T-helper 17 cell (primary cell): ENCODE measurements around the gene URB2. TPM values are rescaled to one million over a fixed set of nuclear protein-coding genes. Genes with fewer than 3 reads are reported as not detected.

Experiments
- ATAC-seq: fragments of 150-1000 bp; cut with Tn5 transposase; 2 replicates; pipeline ENCODE4 v1.10.0; 2021; ENCODE audit warnings: mild to moderate bottlenecking, moderate library complexity
- DNase-seq, 3 donors: peaks; one replicate each; pipeline versions ENCODE4 v3.0.0 to v3.0.0-alpha.2; 2020 to 2021
- H3K9me3 ChIP-seq: one replicate; pipeline ENCODE4 v1.7.0; 2013; ENCODE audit warnings: low read length, mild to moderate bottlenecking; ENCODE audit not compliant: control insufficient read depth, poor library complexity, severe bottlenecking
- H3K27ac Mint-ChIP-seq: one replicate; pipeline ENCODE4 v1.8.0; 2022; ENCODE audit warnings: mild to moderate bottlenecking, moderate library complexity, mixed read lengths
- H3K27me3 Mint-ChIP-seq: one replicate; pipeline ENCODE4 v1.8.0; 2022; ENCODE audit warnings: mixed read lengths
- H3K36me3 Mint-ChIP-seq: one replicate; pipeline ENCODE4 v1.8.0; 2022; ENCODE audit warnings: low read depth, mixed read lengths
- H3K4me1 Mint-ChIP-seq: one replicate; pipeline ENCODE4 v1.8.0; 2022; ENCODE audit warnings: mild to moderate bottlenecking, mixed read lengths
- H3K4me3 Mint-ChIP-seq: one replicate; pipeline ENCODE4 v1.8.0; 2022; ENCODE audit warnings: mild to moderate bottlenecking, moderate library complexity, mixed read lengths
- total RNA-seq, 4 donors: library from RNA in 2 of 4; stranded (reverse) in 2 of 4; gene quantifications; one replicate each; pipeline ENCODE4 v1.2.3 and lab custom pipeline; 2022 to 2026

The URB2 gene
- total RNA-seq, 2 donors from 2014 or later: 8.2 to 10.7 TPM

- peaks cover 7% of the 10 kb centered on the region for H3K36me3 Mint-ChIP-seq
- DNase-seq (peak; percentile 58 to 75 (median 68)), ATAC-seq (peak; percentile 89)
- peaks cover 7% of the 10 kb centered on the region for H3K4me1 Mint-ChIP-seq
- no peak overlapping the region for H3K4me3 Mint-ChIP-seq
- H3K27ac Mint-ChIP-seq: no peak overlapping the region
- H3K27me3 Mint-ChIP-seq: no peaks in the 10 kb centered on the region
- H3K9me3 ChIP-seq: no peaks in the 10 kb centered on the region
Measured at GRCh38 chr1:229664133-229664689, 38.2 kb downstream of the URB2 start.

DNA sequence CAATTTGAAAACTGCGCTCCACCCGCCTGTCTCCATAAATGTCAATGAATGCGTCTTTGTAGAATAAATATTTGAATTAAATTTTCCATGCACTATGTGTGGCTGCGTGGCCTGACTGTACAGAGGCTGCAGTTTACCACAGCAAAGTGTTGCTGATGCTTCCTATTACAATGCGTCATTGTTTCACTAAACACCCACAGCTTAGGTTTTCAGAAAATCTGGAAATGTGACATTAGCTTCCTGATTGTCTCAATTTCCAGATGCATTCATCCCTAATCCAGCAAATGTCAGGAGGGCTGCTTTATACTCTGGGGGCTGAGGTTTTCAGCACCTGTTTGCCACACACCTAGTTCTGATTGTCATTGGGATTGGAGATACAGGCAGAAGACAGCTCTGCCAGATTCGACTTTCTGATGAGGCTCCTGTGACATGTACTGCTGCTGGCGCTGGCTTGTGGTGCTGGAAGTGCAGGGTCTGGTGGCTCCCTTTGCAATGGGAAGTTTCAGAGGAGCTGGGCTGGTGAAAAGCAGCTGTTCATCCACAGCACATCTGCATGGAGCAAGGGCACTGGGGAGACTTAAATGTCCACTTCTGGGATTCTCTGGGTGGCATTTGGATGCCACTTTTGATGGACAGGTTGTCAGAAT, 40.0 kb downstream of the URB2 start:
- no peak for ATAC-seq
- H3K36me3 Mint-ChIP-seq: peaks cover 7% of the 10 kb centered on the region
- H3K27me3 Mint-ChIP-seq: no peaks in the 10 kb centered on the region
- H3K9me3 ChIP-seq: no peaks in the 10 kb centered on the region
- H3K27ac Mint-ChIP-seq: no peak overlapping the region
- H3K4me3 Mint-ChIP-seq: no peak overlapping the region
- H3K4me1 Mint-ChIP-seq: peaks cover 4% of the 10 kb centered on the region
- DNase-seq: no peak

DNA sequence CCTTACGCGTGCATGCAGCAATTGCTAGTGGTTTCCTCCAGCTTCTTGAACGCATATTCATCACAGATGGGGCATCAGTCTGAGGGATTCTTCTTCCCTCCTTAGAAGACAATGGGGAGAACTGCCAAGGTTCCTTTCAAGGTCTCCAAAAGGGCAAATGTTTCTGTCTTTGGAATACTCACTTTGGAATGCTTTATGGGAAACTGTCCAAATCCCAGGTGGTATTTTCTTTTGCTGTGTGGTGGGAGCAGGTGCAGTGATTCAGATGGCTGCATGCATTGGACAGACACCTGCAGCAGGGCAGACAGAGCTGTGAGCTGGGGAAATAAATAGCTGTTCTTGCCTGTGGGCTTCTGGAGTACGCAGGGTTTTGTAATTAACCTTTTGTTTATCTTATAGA, 40.5 kb downstream of the URB2 start:
- H3K4me1 Mint-ChIP-seq: peaks cover 2% of the 10 kb centered on the region
- H3K27me3 Mint-ChIP-seq: no peaks in the 10 kb centered on the region
- ATAC-seq (no peak), DNase-seq (no peak)
- H3K4me3 Mint-ChIP-seq: no peak overlapping the region
- H3K36me3 Mint-ChIP-seq: peaks cover 4% of the 10 kb centered on the region
- no peaks in the 10 kb centered on the region for H3K9me3 ChIP-seq
- H3K27ac Mint-ChIP-seq: no peak overlapping the region

GRCh38 chr1:229669333-229669732, 43.3 kb downstream of the URB2 start:
- no peaks in the 10 kb centered on the region for H3K9me3 ChIP-seq
- DNase-seq: no peak
- H3K4me3 Mint-ChIP-seq: no peak overlapping the region
- H3K27ac Mint-ChIP-seq: no peak overlapping the region
- peaks cover 7% of the 10 kb centered on the region for H3K4me1 Mint-ChIP-seq
- ATAC-seq: no peak
- no peaks in the 10 kb centered on the region for H3K27me3 Mint-ChIP-seq
- H3K36me3 Mint-ChIP-seq: peaks cover 4% of the 10 kb centered on the region

DNA sequence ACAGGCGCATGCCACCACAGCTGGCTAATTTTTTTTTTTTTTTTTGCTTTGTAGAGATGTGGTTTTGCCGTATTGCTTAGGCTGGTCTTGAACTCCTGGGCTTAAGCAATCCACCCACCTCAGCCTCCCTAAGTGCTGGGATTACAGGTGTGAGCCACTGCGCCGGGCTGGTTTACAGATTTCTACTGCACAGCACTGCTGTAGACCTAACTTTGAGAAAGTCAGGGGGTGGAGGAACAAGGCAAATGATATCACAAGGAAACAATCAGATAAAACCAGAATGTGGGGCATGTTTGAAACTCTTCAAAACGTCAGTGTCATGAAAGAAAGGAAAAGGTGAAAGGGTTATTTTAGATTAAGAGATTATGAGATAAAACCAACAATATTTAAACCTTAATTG, 45.3 kb downstream of the URB2 start:
- Mint-ChIP-seq H3K27me3 (no peaks in the 10 kb centered on the region), H3K4me1 (peaks cover 7% of the 10 kb centered on the region), H3K27ac (no peak overlapping the region), H3K36me3 (peaks cover 6% of the 10 kb centered on the region), H3K4me3 (no peak overlapping the region)
- no peak for DNase-seq
- no peak for ATAC-seq
- no peaks in the 10 kb centered on the region for H3K9me3 ChIP-seq

DNA sequence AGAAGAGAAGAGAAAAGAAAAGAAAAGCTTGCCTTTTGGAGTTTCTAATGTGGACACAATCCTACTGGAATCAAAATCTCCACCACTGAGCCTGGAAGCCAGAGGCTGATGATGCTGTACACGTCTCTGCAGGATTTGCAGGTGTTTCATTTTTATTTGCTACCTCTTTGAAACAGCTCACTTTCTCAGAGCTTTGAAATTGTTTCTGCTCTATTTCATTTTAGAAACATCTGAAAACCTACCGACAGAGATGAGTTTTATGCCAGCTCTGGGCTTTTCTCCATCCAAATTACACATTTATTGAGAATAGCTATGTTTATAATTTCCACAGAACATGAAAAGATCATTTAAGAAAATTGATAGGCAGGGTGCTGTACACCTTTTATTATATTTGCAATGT, 46.2 kb downstream of the URB2 start:
- H3K4me1 Mint-ChIP-seq: peaks cover 7% of the 10 kb centered on the region
- H3K27ac Mint-ChIP-seq: no peak overlapping the region
- DNase-seq (no peak), ATAC-seq (no peak)
- H3K9me3 ChIP-seq: no peaks in the 10 kb centered on the region
- H3K36me3 Mint-ChIP-seq: peaks cover 6% of the 10 kb centered on the region
- no peak overlapping the region for H3K4me3 Mint-ChIP-seq
- H3K27me3 Mint-ChIP-seq: no peaks in the 10 kb centered on the region

DNA sequence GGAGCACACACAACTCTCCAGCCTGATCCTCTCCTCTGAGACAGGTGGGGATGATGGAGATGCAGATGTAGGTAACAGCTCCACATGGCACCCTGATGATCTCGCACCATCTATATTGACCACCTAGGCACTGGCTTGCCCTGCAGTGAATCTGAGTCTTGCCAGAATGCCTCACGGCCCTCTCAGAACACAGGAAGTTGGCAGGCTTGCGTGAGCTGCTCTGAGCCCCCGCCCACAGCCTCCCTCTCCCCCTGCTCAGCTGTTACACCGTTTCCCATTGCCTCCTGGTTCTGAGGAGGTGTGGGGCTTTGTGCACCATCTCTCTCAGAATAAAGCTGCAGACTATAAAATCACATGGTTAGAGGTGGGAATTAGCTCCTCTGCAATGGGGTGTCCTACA, 48.0 kb downstream of the URB2 start:
- peaks cover 2% of the 10 kb centered on the region for H3K36me3 Mint-ChIP-seq
- no peaks in the 10 kb centered on the region for H3K9me3 ChIP-seq
- ATAC-seq: no peak
- no peaks in the 10 kb centered on the region for H3K27me3 Mint-ChIP-seq
- DNase-seq: no peak
- no peak overlapping the region for H3K4me3 Mint-ChIP-seq
- H3K27ac Mint-ChIP-seq: no peak overlapping the region
- peaks cover 7% of the 10 kb centered on the region for H3K4me1 Mint-ChIP-seq

DNA sequence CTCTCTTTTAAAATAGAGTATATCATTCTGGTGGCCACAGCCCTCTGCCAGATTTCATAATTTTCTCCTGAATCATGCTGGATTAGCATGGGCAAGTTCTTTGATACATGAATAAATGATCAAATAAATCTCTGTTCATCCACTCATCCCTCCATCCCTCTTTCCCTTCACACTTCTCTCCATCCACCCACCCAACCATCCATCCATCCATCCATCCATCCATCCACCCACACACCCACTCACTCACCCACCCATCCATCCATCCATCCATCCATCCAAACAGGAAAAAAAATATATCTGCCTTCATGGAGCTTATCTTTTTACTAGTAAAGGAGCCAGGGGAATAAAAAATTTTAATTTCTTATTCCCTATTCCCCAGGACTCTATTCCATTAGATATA, 49.3 kb downstream of the URB2 start:
- H3K9me3 ChIP-seq: no peaks in the 10 kb centered on the region
- ATAC-seq: no peak
- DNase-seq: no peak
- peaks cover 2% of the 10 kb centered on the region for H3K36me3 Mint-ChIP-seq
- H3K4me3 Mint-ChIP-seq: no peak overlapping the region
- H3K27me3 Mint-ChIP-seq: no peaks in the 10 kb centered on the region
- no peak overlapping the region for H3K27ac Mint-ChIP-seq
- peaks cover 7% of the 10 kb centered on the region for H3K4me1 Mint-ChIP-seq

GRCh38 chr1:229685149-229685548, 59.1 kb downstream of the URB2 start:
- no peak for DNase-seq
- Mint-ChIP-seq H3K4me1 (peaks cover 2% of the 10 kb centered on the region), H3K36me3 (no peaks in the 10 kb centered on the region), H3K4me3 (no peak overlapping the region), H3K27me3 (no peaks in the 10 kb centered on the region), H3K27ac (no peak overlapping the region)
- no peak for ATAC-seq
- no peaks in the 10 kb centered on the region for H3K9me3 ChIP-seq

- peaks cover 12% of the 10 kb centered on the region for H3K4me1 Mint-ChIP-seq
- no peaks in the 10 kb centered on the region for H3K27me3 Mint-ChIP-seq
- ATAC-seq (no peak), DNase-seq (no peak)
- no peaks in the 10 kb centered on the region for H3K36me3 Mint-ChIP-seq
- peak overlapping the region; percentile 24 for H3K27ac Mint-ChIP-seq
- H3K9me3 ChIP-seq: no peaks in the 10 kb centered on the region
- H3K4me3 Mint-ChIP-seq: no peak overlapping the region
Measured at GRCh38 chr1:229689273-229689672, 63.2 kb downstream of the URB2 start.

GRCh38 chr1:229689904-229690303, 63.9 kb downstream of the URB2 start:
- Mint-ChIP-seq H3K36me3 (no peaks in the 10 kb centered on the region), H3K27me3 (no peaks in the 10 kb centered on the region), H3K4me1 (peaks cover 12% of the 10 kb centered on the region), H3K27ac (peak overlapping the region; percentile 24), H3K4me3 (no peak overlapping the region)
- DNase-seq (no peak), ATAC-seq (no peak)
- H3K9me3 ChIP-seq: no peaks in the 10 kb centered on the region

DNA sequence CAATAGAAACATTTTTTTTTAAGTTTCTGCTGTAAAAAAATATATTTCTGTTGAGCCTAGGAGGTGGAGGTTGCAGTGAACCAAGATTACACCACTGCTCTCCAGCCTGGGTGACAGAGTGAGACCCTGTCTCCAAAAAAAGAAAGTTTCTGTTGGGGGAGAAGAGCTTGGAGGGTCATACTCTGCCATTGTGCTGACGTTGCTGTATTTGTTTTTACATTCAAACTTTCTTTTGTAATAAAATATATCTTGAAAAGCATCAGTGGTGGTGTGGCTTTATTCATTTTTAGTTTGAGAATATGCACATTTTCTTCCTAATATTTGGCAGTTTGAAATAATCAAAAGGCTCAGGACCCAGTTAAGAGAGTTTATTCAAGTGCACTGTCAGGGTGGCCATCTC, 64.6 kb downstream of the URB2 start:
- no peaks in the 10 kb centered on the region for H3K36me3 Mint-ChIP-seq
- H3K9me3 ChIP-seq: no peaks in the 10 kb centered on the region
- no peak overlapping the region for H3K4me3 Mint-ChIP-seq
- DNase-seq: no peak
- no peak for ATAC-seq
- no peak overlapping the region for H3K27ac Mint-ChIP-seq
- H3K27me3 Mint-ChIP-seq: no peaks in the 10 kb centered on the region
- H3K4me1 Mint-ChIP-seq: peaks cover 12% of the 10 kb centered on the region

DNA sequence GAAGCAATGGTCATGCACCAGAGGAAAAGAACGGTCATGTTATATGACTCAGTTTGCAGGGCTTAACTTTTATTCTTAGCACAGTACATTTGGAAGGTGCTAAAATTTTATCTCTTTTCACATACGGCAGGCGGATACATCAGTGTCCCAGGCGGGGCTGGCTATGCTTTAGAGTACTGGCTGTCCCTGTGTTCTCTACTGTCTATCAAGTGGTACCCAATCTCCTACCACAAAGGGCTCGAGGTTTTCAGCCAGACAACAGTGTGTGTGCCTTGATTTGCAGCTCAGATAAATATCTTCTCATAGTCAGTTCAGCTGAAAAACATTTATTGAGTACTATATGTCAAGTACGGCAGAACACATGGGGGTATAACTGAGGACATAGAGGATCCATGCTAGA, 65.3 kb downstream of the URB2 start:
- H3K4me3 Mint-ChIP-seq: no peak overlapping the region
- peak overlapping the region; percentile 83 for H3K27ac Mint-ChIP-seq
- peaks cover 2% of the 10 kb centered on the region for H3K27me3 Mint-ChIP-seq
- no peaks in the 10 kb centered on the region for H3K36me3 Mint-ChIP-seq
- no peak for DNase-seq
- H3K9me3 ChIP-seq: no peaks in the 10 kb centered on the region
- H3K4me1 Mint-ChIP-seq: peaks cover 14% of the 10 kb centered on the region
- no peak for ATAC-seq
